HG02642 (cell line): ENCODE results near the gene JADE2.

ENCODE experiments used
- ATAC-seq: cut with Tn5 transposase; IDR thresholded peaks from one replicate; pipeline ENCODE4 v1.9.1; 2021; ENCODE audit warnings: mild to moderate bottlenecking; ENCODE audit not compliant: unreplicated experiment, poor library complexity

JADE2 gene

GRCh38 chr5:134610725-134611124, 85.3 kb downstream of the JADE2 start:
- ATAC-seq, result no peak

DNA sequence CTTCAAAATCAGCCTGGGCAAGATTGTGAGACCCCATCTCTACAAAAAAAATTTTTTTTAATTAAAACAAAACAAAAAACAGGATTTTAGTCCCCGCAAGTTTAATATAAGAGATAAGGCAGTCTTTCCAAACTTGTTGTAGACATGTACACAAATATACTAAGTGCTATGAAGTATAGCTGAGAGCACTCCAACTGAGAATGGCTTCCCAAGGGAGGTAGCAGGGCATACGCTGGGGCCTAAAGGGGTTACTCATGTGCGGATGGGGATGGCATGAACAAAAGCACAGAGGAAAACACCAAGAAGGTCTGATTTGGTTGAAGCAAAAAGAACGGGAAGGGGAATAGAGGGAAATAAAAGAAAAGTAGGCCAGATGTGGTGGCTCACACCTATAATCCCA, 86.0 kb downstream of the JADE2 start:
- ATAC-seq, result no peak

DNA sequence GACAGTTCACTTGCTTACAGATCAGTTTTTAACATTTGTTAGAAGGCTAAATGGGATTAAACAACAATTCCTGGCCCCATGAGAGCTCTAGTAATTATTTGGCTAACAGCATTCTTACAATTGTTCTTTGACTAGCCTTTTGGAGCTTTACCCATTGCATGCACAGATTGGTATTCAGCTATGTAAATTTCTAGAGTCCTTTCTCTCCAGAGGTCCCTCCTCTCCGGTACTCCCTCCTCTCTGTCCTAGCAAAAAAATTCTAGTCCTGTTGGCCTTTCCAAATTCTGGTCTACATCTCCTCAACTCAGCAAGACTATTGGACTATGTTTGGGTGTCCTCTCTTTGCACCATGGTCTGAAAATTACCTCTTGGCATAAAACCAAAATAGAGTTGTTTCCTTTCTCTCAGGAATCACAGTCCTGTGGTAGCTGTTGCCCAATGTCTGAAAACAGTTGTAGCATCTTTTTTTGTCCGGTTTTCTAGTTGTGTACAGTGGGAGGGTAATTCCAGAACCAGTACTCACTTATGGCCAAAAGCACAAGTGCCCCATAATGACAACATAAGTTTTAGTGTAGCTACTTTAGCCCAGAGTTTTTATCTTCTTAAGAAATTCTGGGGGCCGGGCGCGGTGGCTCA, 89.1 kb downstream of the JADE2 start:
- ATAC-seq, result no peak

- ATAC-seq, result no peak
Measured at GRCh38 chr5:134620634-134621033, 95.2 kb downstream of the JADE2 start.

DNA sequence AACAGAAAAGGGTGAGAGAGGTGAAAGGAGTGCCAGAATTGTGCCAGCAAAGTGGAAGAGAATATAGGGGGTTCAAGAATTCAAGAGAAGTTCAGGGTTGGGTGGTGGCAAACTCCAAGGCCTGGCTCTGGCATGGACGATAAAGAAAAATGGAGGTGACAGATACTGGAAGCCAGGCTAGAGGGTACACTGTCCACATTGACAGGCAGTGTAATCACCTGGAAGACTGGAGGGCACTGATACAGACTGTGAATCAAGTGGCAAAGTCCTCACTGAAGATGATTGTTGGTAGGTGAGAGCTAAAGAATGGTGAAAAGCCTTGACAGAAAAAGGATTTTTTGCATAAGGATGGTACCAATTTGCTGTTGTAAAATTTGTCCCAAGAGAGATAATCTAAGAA, 100.1 kb downstream of the JADE2 start:
- ATAC-seq, result no peak

DNA sequence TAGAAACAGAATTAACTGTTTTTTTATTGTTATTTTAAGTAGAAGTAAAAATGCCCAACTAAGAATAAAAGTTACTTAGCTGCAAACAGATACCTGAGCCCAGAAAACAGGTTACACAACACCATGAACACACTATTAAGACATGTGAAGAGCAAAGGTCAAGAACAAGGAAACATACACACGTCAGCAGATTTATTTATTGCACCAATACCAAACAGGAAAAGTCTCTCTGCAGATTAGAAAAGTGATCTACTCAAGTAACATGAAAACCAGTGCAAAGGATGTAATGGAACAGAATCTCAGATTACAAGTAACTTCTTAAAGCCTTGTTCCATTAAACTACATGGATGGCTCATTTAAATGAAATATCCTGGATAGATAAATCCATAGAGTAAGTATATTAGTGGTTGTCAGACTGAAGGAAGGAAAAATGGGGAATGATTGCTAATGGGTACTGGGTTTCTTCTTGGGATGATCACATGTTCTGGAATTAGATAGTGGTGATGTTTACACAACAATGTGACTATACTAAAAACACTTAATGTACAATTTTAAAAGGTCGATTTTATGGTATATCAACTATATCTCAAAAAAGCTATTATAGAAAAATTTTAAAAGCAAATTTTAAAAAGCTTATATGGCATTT, 101.0 kb downstream of the JADE2 start:
- no peak for ATAC-seq
